NT2/D1 (cell line): ENCODE results near the gene PON2.

Source experiments
- DNase-seq: peaks from one replicate; pipeline ENCODE4 v3.0.0-alpha.2; 2011; ENCODE audit warnings: low read depth, low spot score
- H3K27me3 ChIP-seq: 2 replicates; pipeline ENCODE4 v1.6.0; 2011; ENCODE audit warnings: mild to moderate bottlenecking; ENCODE audit not compliant: insufficient read length, insufficient read depth
- H3K36me3 ChIP-seq: 2 replicates; pipeline ENCODE4 v1.6.1; 2011; ENCODE audit warnings: mild to moderate bottlenecking, low read length, mixed read lengths; ENCODE audit not compliant: insufficient read depth, insufficient read length
- H3K4me1 ChIP-seq: 2 replicates; pipeline ENCODE4 v1.5.1; 2011; ENCODE audit not compliant: insufficient read depth, insufficient read length
- H3K4me3 ChIP-seq: 2 replicates; pipeline ENCODE4 v1.5.1; 2011; ENCODE audit warnings: low read depth; ENCODE audit not compliant: insufficient read length
- H3K9ac ChIP-seq: 2 replicates; pipeline ENCODE4 v1.6.0; 2011; ENCODE audit warnings: low read depth; ENCODE audit not compliant: insufficient read length
- H3K9me3 ChIP-seq: 2 replicates; pipeline ENCODE4 v1.5.1; 2011; ENCODE audit warnings: mild to moderate bottlenecking, low read length; ENCODE audit not compliant: insufficient read depth
- SUZ12 ChIP-seq: IDR thresholded peaks from 2 replicates; pipeline ENCODE4 v1.6.1; 2011; ENCODE audit not compliant: insufficient read length, insufficient read depth; ENCODE audit errors: extremely low read depth
- YY1 ChIP-seq: IDR thresholded peaks from 2 replicates; pipeline ENCODE4 v1.6.1; 2011; ENCODE audit not compliant: insufficient read length, insufficient read depth
- ZNF274 ChIP-seq: IDR thresholded peaks from 2 replicates; pipeline ENCODE4 v1.6.1; 2011; ENCODE audit warnings: mild to moderate bottlenecking, low read depth, low read length

PON2 gene

GRCh38 chr7:95476072-95476847 lies 41.4 kb upstream of the PON2 start:
- no peaks in the 10 kb centered on the region for H3K9me3 ChIP-seq
- H3K4me1 ChIP-seq: no peaks in the 10 kb centered on the region
- TF ChIP-seq ZNF274 (no peak), YY1 (no peak), SUZ12 (no peak)
- no peaks in the 10 kb centered on the region for H3K27me3 ChIP-seq
- H3K9ac ChIP-seq: no peak overlapping the region
- no peaks in the 10 kb centered on the region for H3K36me3 ChIP-seq
- H3K4me3 ChIP-seq: no peak overlapping the region
- DNase-seq: no peak

DNA sequence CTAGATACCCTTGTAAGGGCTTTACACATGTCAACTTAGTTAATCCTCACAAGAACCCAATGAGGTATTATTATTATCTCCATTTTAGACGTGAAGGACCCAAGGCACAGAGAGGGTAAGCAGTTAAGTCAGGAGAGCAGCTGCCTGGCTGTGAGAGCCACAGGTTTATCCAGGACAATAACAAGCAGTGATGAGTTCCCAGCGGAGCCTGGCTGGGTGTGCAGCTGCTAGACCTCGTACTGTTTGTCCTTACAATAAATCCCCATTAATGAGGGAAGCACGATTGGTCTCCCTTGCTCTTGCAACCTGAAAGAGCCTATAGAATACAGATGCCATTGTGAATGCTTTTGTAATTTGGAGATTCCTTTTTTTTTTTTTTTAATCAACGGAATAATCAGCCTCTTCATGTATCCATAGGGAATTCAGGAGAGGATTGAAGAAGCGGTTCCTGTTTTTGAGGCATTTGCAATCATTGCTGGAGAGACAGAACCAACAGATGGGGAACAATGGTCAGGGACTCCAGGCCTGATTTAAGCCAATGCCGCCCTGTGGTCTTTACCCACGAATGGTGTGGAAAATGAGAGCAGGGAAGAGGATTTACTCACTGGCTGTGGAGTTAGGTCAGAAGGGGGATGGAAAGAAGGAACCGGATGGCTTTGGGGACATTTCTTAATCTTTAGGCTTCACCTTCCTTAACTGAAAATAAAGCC lies 38.6 kb upstream of the PON2 start:
- Histone ChIP-seq H3K4me3 (no peak overlapping the region), H3K9me3 (no peaks in the 10 kb centered on the region), H3K9ac (no peak overlapping the region), H3K36me3 (no peaks in the 10 kb centered on the region), H3K4me1 (no peaks in the 10 kb centered on the region), H3K27me3 (no peaks in the 10 kb centered on the region)
- TF ChIP-seq SUZ12 (no peak), ZNF274 (no peak), YY1 (no peak)
- DNase-seq: no peak

GRCh38 chr7:95472581-95473161 lies 37.8 kb upstream of the PON2 start:
- no peak for TF ChIP-seq ZNF274
- no peak for TF ChIP-seq YY1
- TF ChIP-seq SUZ12: no peak
- H3K4me3 ChIP-seq: no peak overlapping the region
- no peak for DNase-seq

GRCh38 chr7:95471071-95471470 lies 36.2 kb upstream of the PON2 start:
- no peak for DNase-seq
- H3K36me3 ChIP-seq: no peaks in the 10 kb centered on the region
- no peaks in the 10 kb centered on the region for H3K4me1 ChIP-seq
- H3K9me3 ChIP-seq: no peaks in the 10 kb centered on the region
- TF ChIP-seq SUZ12: no peak
- TF ChIP-seq YY1: no peak
- TF ChIP-seq ZNF274: no peak
- H3K4me3 ChIP-seq: no peak overlapping the region
- no peaks in the 10 kb centered on the region for H3K27me3 ChIP-seq
- H3K9ac ChIP-seq: no peak overlapping the region

More at GRCh38 chr7:95472581-95473161, 37.8 kb upstream of the PON2 start:
- no peaks in the 10 kb centered on the region for H3K9me3 ChIP-seq
- H3K4me1 ChIP-seq: no peaks in the 10 kb centered on the region
- no peaks in the 10 kb centered on the region for H3K36me3 ChIP-seq
- no peak overlapping the region for H3K9ac ChIP-seq
- H3K27me3 ChIP-seq: no peaks in the 10 kb centered on the region

- DNase-seq: no peak
- Histone ChIP-seq H3K36me3 (no peaks in the 10 kb centered on the region), H3K27me3 (no peaks in the 10 kb centered on the region), H3K9ac (no peak overlapping the region), H3K4me3 (no peak overlapping the region), H3K9me3 (no peaks in the 10 kb centered on the region), H3K4me1 (no peaks in the 10 kb centered on the region)
- no peak for TF ChIP-seq SUZ12
- TF ChIP-seq ZNF274: no peak
- no peak for TF ChIP-seq YY1
Observed at GRCh38 chr7:95470452-95470851, 35.6 kb upstream of the PON2 start.

GRCh38 chr7:95469848-95470247 lies 35.0 kb upstream of the PON2 start:
- Histone ChIP-seq H3K27me3 (no peaks in the 10 kb centered on the region), H3K36me3 (no peaks in the 10 kb centered on the region), H3K4me1 (no peaks in the 10 kb centered on the region), H3K4me3 (no peak overlapping the region), H3K9ac (no peak overlapping the region), H3K9me3 (no peaks in the 10 kb centered on the region)
- no peak for DNase-seq
- TF ChIP-seq YY1 (no peak), ZNF274 (no peak), SUZ12 (no peak)

GRCh38 chr7:95469187-95469586 lies 34.4 kb upstream of the PON2 start:
- Histone ChIP-seq H3K27me3 (no peaks in the 10 kb centered on the region), H3K9ac (no peak overlapping the region), H3K4me3 (no peak overlapping the region), H3K36me3 (no peaks in the 10 kb centered on the region), H3K9me3 (no peaks in the 10 kb centered on the region), H3K4me1 (no peaks in the 10 kb centered on the region)
- TF ChIP-seq SUZ12 (no peak), YY1 (no peak), ZNF274 (no peak)
- no peak for DNase-seq
